Mesendoderm (in vitro differentiated cells): ENCODE data around the gene ZNF443.
"Not testable (repeated sequence)": the region's sequence is repeated elsewhere in the genome, so short reads cannot be mapped to it uniquely, and the experiment has no call there.

Source experiments
- DNase-seq: peaks from one replicate; pipeline ENCODE4 v3.0.0; 2013
- H2AK5ac ChIP-seq: 2 replicates; pipeline ENCODE4 v1.6.1; 2013; ENCODE audit warnings: low read length, inconsistent platforms
- H2BK120ac ChIP-seq: 2 replicates; pipeline ENCODE4 v1.6.1; 2013; ENCODE audit warnings: low read depth, mild to moderate bottlenecking, low read length, moderate library complexity, mixed read lengths
- H2BK15ac ChIP-seq: replicated peaks from 2 replicates; pipeline ENCODE4 v1.6.1; 2013; ENCODE audit warnings: low read depth, mild to moderate bottlenecking, moderate library complexity
- H2BK5ac ChIP-seq: 2 replicates; pipeline ENCODE4 v1.6.1; 2013; ENCODE audit warnings: low read length, inconsistent platforms
- H3K18ac ChIP-seq: 2 replicates; pipeline ENCODE4 v1.6.1; 2013; ENCODE audit warnings: mild to moderate bottlenecking, low read length, mixed read lengths
- H3K23ac ChIP-seq: one replicate; pipeline ENCODE4 v1.6.1; 2013; ENCODE audit warnings: low read length
- H3K27ac ChIP-seq: 2 replicates; pipeline ENCODE4 v1.5.1; 2013; ENCODE audit warnings: low read depth, mild to moderate bottlenecking, inconsistent platforms, low read length, moderate library complexity
- H3K27me3 ChIP-seq: 2 replicates; pipeline ENCODE4 v1.6.1; 2013; ENCODE audit warnings: low read length, control low read depth, mild to moderate bottlenecking, inconsistent platforms; ENCODE audit not compliant: insufficient read depth, poor library complexity
- H3K36me3 ChIP-seq: 2 replicates; pipeline ENCODE4 v1.6.1; 2013; ENCODE audit warnings: low read length, inconsistent platforms; ENCODE audit not compliant: control insufficient read depth, insufficient read depth
- H3K4ac ChIP-seq: one replicate; pipeline ENCODE4 v1.6.1; 2013; ENCODE audit warnings: low read depth, mild to moderate bottlenecking, low read length, moderate library complexity
- H3K4me1 ChIP-seq: 2 replicates; pipeline ENCODE4 v1.6.1; 2013; ENCODE audit warnings: low read depth, low read length, inconsistent platforms; ENCODE audit not compliant: control insufficient read depth
- H3K4me2 ChIP-seq: 2 replicates; pipeline ENCODE4 v1.6.1; 2013; ENCODE audit warnings: low read length
- H3K4me3 ChIP-seq: 2 replicates; pipeline ENCODE4 v1.5.1; 2013; ENCODE audit warnings: mild to moderate bottlenecking, low read length
- H3K56ac ChIP-seq: one replicate; pipeline ENCODE4 v1.6.1; 2013; ENCODE audit warnings: low read length
- H3K79me1 ChIP-seq: 2 replicates; pipeline ENCODE4 v1.6.1; 2013; ENCODE audit warnings: low read length, inconsistent platforms
- H3K79me2 ChIP-seq: 2 replicates; pipeline ENCODE4 v1.6.1; 2013; ENCODE audit warnings: mild to moderate bottlenecking, low read length; ENCODE audit not compliant: control insufficient read depth, insufficient read depth
- H3K9ac ChIP-seq: 2 replicates; pipeline ENCODE4 v1.6.1; 2013; ENCODE audit warnings: low read length, inconsistent platforms
- H4K5ac ChIP-seq: one replicate; pipeline ENCODE4 v1.6.1; 2013; ENCODE audit warnings: low read length
- H4K8ac ChIP-seq: one replicate; pipeline ENCODE4 v1.6.1; 2013; ENCODE audit warnings: low read depth, mild to moderate bottlenecking, control low read depth, low read length, moderate library complexity
- WGBS: extraction: QIAGEN DNeasy Blood & Tissue Kit; methylation state at CpG from one replicate; pipeline ENCODE4 v1.1.7; 2013; ENCODE audit warnings: low lambda C conversion rate, missing lambda C conversion rate; ENCODE audit not compliant: insufficient coverage; ENCODE audit errors: extremely low coverage; 5-methylcytosine and 5-hydroxymethylcytosine counted together

The ZNF443 gene

GRCh38 chr19:12484011-12484370, 43.2 kb upstream of the ZNF443 start:
- H2BK120ac ChIP-seq, result no peak overlapping the region
- no peak overlapping the region for H4K5ac ChIP-seq
- no peaks in the 10 kb centered on the region for H3K27me3 ChIP-seq
- H3K9ac ChIP-seq, result peak overlapping the region; percentile 69
- H3K36me3 ChIP-seq, result no peaks in the 10 kb centered on the region
- no peak overlapping the region for H3K23ac ChIP-seq
- H2BK5ac ChIP-seq, result no peak overlapping the region
- no CpG with 5 or more reads among the region's 13 CpGs for WGBS
- no peaks in the 10 kb centered on the region for H3K79me2 ChIP-seq
- H3K4ac ChIP-seq, result no peak overlapping the region
- H3K4me2 ChIP-seq, result peak overlapping the region; percentile 55
- no peak overlapping the region for H4K8ac ChIP-seq
- H2AK5ac ChIP-seq, result no peak overlapping the region
- no peak overlapping the region for H3K18ac ChIP-seq
- H3K56ac ChIP-seq, result peak overlapping the region; percentile 88
- peaks cover 2% of the 10 kb centered on the region for H3K79me1 ChIP-seq
- no peak overlapping the region for H2BK15ac ChIP-seq
- H3K27ac ChIP-seq, result no peak overlapping the region
- no peaks in the 10 kb centered on the region for H3K4me1 ChIP-seq
- peak; percentile 21 for DNase-seq
- peak overlapping the region; percentile 62 for H3K4me3 ChIP-seq

- WGBS, result no CpG with 5 or more reads among the region's 2 CpGs
- H3K36me3 ChIP-seq, result no peaks in the 10 kb centered on the region
- H3K18ac ChIP-seq, result no peak overlapping the region
These were observed 41.7 kb upstream of the ZNF443 start for GRCh38 chr19:12482509-12482886.

GRCh38 chr19:12481781-12482508, 41.1 kb upstream of the ZNF443 start:
- Histone ChIP-seq H3K9ac (no peak overlapping the region), H2BK5ac (no peak overlapping the region), H3K79me2 (no peaks in the 10 kb centered on the region), H3K4me2 (no peak overlapping the region), H2BK15ac (no peak overlapping the region), H3K4ac (no peak overlapping the region), H2AK5ac (no peak overlapping the region), H2BK120ac (no peak overlapping the region), H3K56ac (no peak overlapping the region), H4K5ac (no peak overlapping the region), H3K4me1 (no peaks in the 10 kb centered on the region), H3K18ac (no peak overlapping the region), H3K27ac (no peak overlapping the region), H3K23ac (no peak overlapping the region), H3K36me3 (no peaks in the 10 kb centered on the region), H3K79me1 (peaks cover 2% of the 10 kb centered on the region), H3K4me3 (no peak overlapping the region), H4K8ac (no peak overlapping the region), H3K27me3 (no peaks in the 10 kb centered on the region)
- WGBS, result no CpG with 5 or more reads among the region's 4 CpGs
- DNase-seq, result no peak

More at GRCh38 chr19:12482509-12482886, 41.7 kb upstream of the ZNF443 start:
- H4K8ac ChIP-seq, result no peak overlapping the region
- H3K27ac ChIP-seq, result no peak overlapping the region
- H3K4me3 ChIP-seq, result no peak overlapping the region
- no peak overlapping the region for H2BK15ac ChIP-seq
- H3K23ac ChIP-seq, result no peak overlapping the region
- H2AK5ac ChIP-seq, result no peak overlapping the region
- H3K56ac ChIP-seq, result no peak overlapping the region
- H3K27me3 ChIP-seq, result no peaks in the 10 kb centered on the region
- no peak overlapping the region for H3K9ac ChIP-seq
- H3K4me1 ChIP-seq, result no peaks in the 10 kb centered on the region
- no peaks in the 10 kb centered on the region for H3K79me2 ChIP-seq
- no peak overlapping the region for H2BK120ac ChIP-seq
- no peak overlapping the region for H3K4me2 ChIP-seq
- H2BK5ac ChIP-seq, result no peak overlapping the region
- H4K5ac ChIP-seq, result no peak overlapping the region
- no peak for DNase-seq
- peaks cover 2% of the 10 kb centered on the region for H3K79me1 ChIP-seq
- no peak overlapping the region for H3K4ac ChIP-seq

GRCh38 chr19:12478234-12478941, 37.6 kb upstream of the ZNF443 start:
- Histone ChIP-seq H4K8ac (no peak overlapping the region), H3K18ac (no peak overlapping the region), H4K5ac (no peak overlapping the region), H3K4me2 (no peak overlapping the region), H3K9ac (no peak overlapping the region), H2BK120ac (no peak overlapping the region), H2BK15ac (no peak overlapping the region), H3K79me1 (peaks cover 2% of the 10 kb centered on the region), H3K27me3 (no peaks in the 10 kb centered on the region), H2AK5ac (no peak overlapping the region), H3K36me3 (no peaks in the 10 kb centered on the region), H3K79me2 (no peaks in the 10 kb centered on the region), H3K23ac (no peak overlapping the region), H2BK5ac (no peak overlapping the region), H3K4me3 (no peak overlapping the region), H3K56ac (no peak overlapping the region), H3K27ac (no peak overlapping the region), H3K4ac (no peak overlapping the region), H3K4me1 (no peaks in the 10 kb centered on the region)
- no CpG with 5 or more reads among the region's 5 CpGs for WGBS
- no peak for DNase-seq

- not testable (repeated sequence) for DNase-seq, H2AK5ac ChIP-seq, H3K4me3 ChIP-seq, H3K23ac ChIP-seq, H2BK5ac ChIP-seq, H4K8ac ChIP-seq, H4K5ac ChIP-seq, H3K56ac ChIP-seq, H3K36me3 ChIP-seq, H3K27ac ChIP-seq, H3K18ac ChIP-seq, H3K4ac ChIP-seq, H3K9ac ChIP-seq, H3K27me3 ChIP-seq, H3K4me2 ChIP-seq, H2BK15ac ChIP-seq, H3K4me1 ChIP-seq, H3K79me1 ChIP-seq, H3K79me2 ChIP-seq, H2BK120ac ChIP-seq
- WGBS, result no CpG with 5 or more reads among the region's 33 CpGs
These were observed 26.8 kb upstream of the ZNF443 start for GRCh38 chr19:12467651-12468050.
